Measurements from ENCODE around the gene PCDH9.

Gene PCDH9

DNA sequence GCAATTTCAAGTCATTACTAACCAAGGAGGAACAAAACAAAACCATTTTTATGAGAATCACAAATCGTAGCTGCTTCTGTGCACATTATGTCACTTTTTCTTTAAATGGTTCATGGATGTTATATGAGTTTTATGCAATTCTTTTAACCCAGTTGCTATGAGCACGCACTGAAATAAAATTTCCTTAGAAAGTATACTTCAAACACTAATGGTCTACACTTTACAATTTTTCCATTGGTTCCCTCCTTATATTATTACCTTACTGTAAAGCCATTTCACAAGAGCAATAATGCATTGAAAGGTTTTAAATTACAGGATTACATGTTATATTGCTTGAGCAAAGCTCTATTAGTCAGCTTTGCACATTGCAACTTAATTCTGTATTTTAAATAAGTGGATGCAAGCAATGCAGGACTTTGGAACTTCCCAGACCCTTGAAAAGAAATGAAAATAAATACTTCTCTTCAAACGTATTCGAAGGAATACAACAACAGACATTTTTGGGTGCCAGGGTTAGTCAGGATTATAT, 318.7 kb downstream of the PCDH9 start:
- DNase-seq (ENCODE audit: low read depth): no peak
- TF ChIP-seq, protein P1, sequence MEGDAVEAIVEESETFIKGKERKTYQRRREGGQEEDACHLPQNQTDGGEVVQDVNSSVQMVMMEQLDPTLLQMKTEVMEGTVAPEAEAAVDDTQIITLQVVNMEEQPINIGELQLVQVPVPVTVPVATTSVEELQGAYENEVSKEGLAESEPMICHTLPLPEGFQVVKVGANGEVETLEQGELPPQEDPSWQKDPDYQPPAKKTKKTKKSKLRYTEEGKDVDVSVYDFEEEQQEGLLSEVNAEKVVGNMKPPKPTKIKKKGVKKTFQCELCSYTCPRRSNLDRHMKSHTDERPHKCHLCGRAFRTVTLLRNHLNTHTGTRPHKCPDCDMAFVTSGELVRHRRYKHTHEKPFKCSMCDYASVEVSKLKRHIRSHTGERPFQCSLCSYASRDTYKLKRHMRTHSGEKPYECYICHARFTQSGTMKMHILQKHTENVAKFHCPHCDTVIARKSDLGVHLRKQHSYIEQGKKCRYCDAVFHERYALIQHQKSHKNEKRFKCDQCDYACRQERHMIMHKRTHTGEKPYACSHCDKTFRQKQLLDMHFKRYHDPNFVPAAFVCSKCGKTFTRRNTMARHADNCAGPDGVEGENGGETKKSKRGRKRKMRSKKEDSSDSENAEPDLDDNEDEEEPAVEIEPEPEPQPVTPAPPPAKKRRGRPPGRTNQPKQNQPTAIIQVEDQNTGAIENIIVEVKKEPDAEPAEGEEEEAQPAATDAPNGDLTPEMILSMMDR (conservative IDR thresholded peaks at IDR 0.05; ENCODE audit: low read depth, low read length): no peak
- no peak overlapping the region for H3K4me3 ChIP-seq (ENCODE audit: low read depth, low read length)

DNA sequence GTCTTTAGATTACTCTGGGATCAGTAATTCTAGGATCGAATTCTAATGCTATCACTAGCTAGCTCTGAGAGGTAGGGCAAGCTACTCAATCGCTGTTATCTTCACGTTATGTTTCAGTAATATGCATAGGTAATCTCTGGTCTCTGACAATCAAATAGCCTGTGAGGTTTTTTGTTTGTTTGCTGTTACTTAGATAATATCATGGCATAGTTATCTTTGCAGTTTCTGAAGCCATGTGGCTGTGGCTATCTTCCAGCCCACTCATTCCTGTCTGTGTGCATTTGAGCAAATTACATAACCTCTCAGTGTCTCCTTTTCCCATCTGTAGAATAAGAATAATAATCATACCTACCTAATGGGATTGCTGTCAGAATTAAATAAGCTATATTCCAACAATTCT, 330.2 kb downstream of the PCDH9 start:
- no peak overlapping the region for H3K4me3 ChIP-seq (ENCODE audit: low read depth, low read length)
- DNase-seq (ENCODE audit: low read depth): peak; percentile 45
- TF ChIP-seq, protein P1 (conservative IDR thresholded peaks at IDR 0.05; ENCODE audit: low read depth, low read length): no peak

DNA sequence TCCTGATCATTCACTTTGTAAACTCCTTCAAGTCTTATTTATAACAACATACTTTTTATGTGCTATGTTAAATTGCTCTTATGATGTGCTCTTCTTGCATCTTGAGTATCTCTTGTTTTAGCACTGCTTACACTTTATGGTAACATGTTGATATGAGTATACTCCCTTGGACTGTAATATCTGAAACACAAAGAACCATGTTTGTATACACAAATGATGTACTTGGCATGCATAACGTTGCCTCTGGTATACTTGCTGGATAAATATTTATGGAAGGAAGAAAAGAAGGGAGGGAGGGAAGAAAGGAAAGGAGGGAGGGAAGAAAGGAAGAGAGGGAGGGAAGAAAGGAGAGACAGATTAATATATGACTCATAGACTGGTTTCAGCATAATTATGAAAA, 333.2 kb downstream of the PCDH9 start:
- TF ChIP-seq, protein P1 (conservative IDR thresholded peaks at IDR 0.05; ENCODE audit: low read depth, low read length): no peak
- H3K4me3 ChIP-seq (ENCODE audit: low read depth, low read length): no peak overlapping the region
- DNase-seq (ENCODE audit: low read depth): no peak

DNA sequence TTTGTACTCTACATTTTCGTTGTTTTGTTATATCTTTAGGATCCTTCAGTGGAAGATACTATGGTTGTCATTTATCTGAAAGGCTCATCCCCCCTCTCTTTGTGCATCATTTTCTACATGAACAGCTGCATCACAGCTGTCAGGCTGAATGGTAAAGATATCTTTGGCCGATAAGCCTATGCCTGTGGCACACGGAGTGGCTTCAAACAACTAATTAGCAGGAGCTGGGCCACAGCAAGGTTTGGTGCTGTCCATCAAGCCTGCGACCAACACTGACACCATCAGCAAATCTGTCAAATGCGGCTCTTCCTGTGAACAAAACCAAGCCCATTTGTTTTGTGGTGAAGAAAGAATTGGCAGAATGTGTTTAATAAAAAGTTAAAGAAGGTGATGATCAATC, 334.4 kb downstream of the PCDH9 start:
- DNase-seq (ENCODE audit: low read depth): no peak
- H3K4me3 ChIP-seq (ENCODE audit: low read depth, low read length): no peak overlapping the region
- TF ChIP-seq, protein P1 (conservative IDR thresholded peaks at IDR 0.05; ENCODE audit: low read depth, low read length): no peak

DNA sequence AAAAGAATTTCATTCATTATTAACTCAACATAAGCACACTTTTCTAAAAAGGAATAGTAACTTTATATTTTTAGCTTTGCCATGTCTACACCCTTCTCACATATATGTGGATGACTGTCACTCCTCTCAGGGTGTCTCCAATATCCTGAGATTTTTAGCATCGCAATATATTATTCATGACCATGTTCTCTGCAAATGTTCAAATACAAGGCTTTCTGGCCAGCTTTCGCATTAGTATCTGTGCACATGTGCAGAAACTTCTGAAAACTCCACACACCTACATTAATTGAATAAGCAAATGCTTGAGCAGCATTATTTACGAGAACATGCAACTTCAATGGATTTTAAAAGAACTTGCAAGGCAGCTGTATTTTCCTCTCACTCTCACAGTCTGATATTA, 334.8 kb downstream of the PCDH9 start:
- TF ChIP-seq, protein P1 (conservative IDR thresholded peaks at IDR 0.05; ENCODE audit: low read depth, low read length): no peak
- DNase-seq (ENCODE audit: low read depth): no peak
- H3K4me3 ChIP-seq (ENCODE audit: low read depth, low read length): no peak overlapping the region

DNA sequence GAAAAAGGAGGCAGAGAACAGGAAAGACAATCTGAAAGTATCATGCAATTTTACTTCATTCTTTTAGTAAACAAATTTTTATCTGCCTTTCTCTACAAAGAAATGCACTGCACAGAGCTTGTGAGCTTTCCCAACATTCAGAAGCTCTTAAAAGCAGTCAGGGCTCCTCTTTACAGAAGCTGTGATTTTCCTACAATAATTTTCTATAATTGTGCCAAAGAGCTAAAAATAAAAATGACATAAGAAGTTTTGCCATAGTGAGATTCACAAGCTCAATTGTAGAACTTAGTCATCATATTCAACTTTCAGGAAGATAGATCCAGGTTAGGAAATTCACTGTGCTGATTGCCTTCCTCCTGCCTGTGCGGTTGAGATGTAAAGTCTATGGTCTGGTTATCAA, 341.4 kb downstream of the PCDH9 start:
- DNase-seq (ENCODE audit: low read depth): peak; percentile 23
- H3K4me3 ChIP-seq (ENCODE audit: low read depth, low read length): no peak overlapping the region
- TF ChIP-seq, protein P1 (conservative IDR thresholded peaks at IDR 0.05; ENCODE audit: low read depth, low read length): no peak

DNA sequence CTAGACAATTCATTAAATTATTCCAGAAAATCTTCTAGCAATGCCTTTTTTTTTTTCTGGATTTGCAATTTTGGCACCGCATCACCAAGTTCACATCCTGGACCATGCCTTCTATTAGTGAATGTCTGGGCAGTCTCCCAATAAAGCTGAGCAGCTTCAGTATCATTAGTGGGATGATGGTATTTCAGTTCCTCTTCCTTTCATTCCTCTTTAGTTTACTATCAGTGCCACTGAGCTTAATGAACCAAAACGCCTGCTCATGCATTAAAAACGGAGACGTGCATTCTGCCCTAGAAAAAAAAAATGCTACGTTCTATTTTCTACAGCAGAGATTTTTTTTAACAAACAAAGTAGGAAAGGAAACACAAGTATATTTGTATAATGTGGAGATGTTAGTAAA, 343.0 kb downstream of the PCDH9 start:
- no peak overlapping the region for H3K4me3 ChIP-seq (ENCODE audit: low read depth, low read length)
- DNase-seq (ENCODE audit: low read depth): peak; percentile 28
- TF ChIP-seq, protein P1 (conservative IDR thresholded peaks at IDR 0.05; ENCODE audit: low read depth, low read length): no peak
